SU-DHL-6 (cell line): ENCODE results near the gene ANK3.

Source experiments
- H2AFZ ChIP-seq: fragments of 200-600 bp; sonication (generic); 2 replicates; pipeline ENCODE4 v1.6.1; 2014; ENCODE audit warnings: low read depth, mild to moderate bottlenecking, moderate library complexity, mixed read lengths, antibody characterized with exemption, low read length; ENCODE audit not compliant: severe bottlenecking
- H3F3A ChIP-seq: fragments of 200-600 bp; shearing (Covaris generic); 2 replicates; pipeline ENCODE4 v1.6.0; 2016; ENCODE audit warnings: antibody characterized with exemption, mild to moderate bottlenecking; ENCODE audit not compliant: insufficient read depth
- H3K27ac ChIP-seq: fragments of 200-600 bp; sonication (generic); 2 replicates; pipeline ENCODE4 v1.5.1; 2016; ENCODE audit warnings: low read depth, mild to moderate bottlenecking, low read length, moderate library complexity, mixed read lengths
- H3K27me3 ChIP-seq: fragments of 200-600 bp; sonication (generic), shearing (Covaris generic); 2 replicates; pipeline ENCODE4 v1.6.0; 2014; ENCODE audit warnings: mild to moderate bottlenecking, low read length
- H3K36me3 ChIP-seq: fragments of 200-600 bp; sonication (generic); 2 replicates; pipeline ENCODE4 v1.6.1; 2014; ENCODE audit warnings: mild to moderate bottlenecking, low read length, mixed read lengths
- H3K4me2 ChIP-seq: fragments of 300-600, 200-600 bp; shearing (Covaris generic), sonication (generic); 2 replicates; pipeline ENCODE4 v1.6.0; 2014; ENCODE audit warnings: low read length, low read depth, mild to moderate bottlenecking; ENCODE audit not compliant: poor library complexity, severe bottlenecking
- H3K4me3 ChIP-seq: fragments of 200-600 bp; sonication (generic); 2 replicates; pipeline ENCODE4 v1.5.1; 2014; ENCODE audit warnings: antibody characterized with exemption, low read length, mild to moderate bottlenecking, mixed read lengths; ENCODE audit not compliant: insufficient read depth, poor library complexity, severe bottlenecking
- H3K79me2 ChIP-seq: fragments of 200-600 bp; sonication (generic); 2 replicates; pipeline ENCODE4 v1.6.1; 2014; ENCODE audit warnings: mild to moderate bottlenecking, low read length, moderate library complexity; ENCODE audit not compliant: insufficient read depth
- H3K9ac ChIP-seq: fragments of 200-600 bp; sonication (generic); 2 replicates; pipeline ENCODE4 v1.7.0; 2014; ENCODE audit warnings: mild to moderate bottlenecking, low read length
- H3K9me2 ChIP-seq: fragments of 200-600 bp; sonication (generic); replicated peaks from 2 replicates; pipeline ENCODE4 v1.6.1; 2014; ENCODE audit warnings: low read length; ENCODE audit not compliant: insufficient read depth
- H3K9me3 ChIP-seq: fragments of 200-600 bp; sonication (generic); 2 replicates; pipeline ENCODE4 v1.6.1; 2014; ENCODE audit warnings: low read length, mixed read lengths; ENCODE audit not compliant: insufficient read depth
- H4K20me1 ChIP-seq: fragments of 200-600 bp; sonication (generic); 2 replicates; pipeline ENCODE4 v1.6.1; 2014; ENCODE audit warnings: low read depth, mild to moderate bottlenecking, antibody characterized with exemption, low read length, moderate library complexity, mixed read lengths
- CTCF ChIP-seq: fragments of 200-600 bp; sonication (generic); IDR thresholded peaks from one replicate; pipeline ENCODE4 v1.5.1; 2017; ENCODE audit warnings: antibody characterized with exemption, mild to moderate bottlenecking, low read length, moderate library complexity; ENCODE audit not compliant: insufficient read depth, poor library complexity, severe bottlenecking
- EZH2phosphoT487 ChIP-seq: fragments of 200-600 bp; sonication (generic), shearing (Covaris generic); conservative IDR thresholded peaks from 2 replicates; pipeline ENCODE4 v1.6.1; 2018; ENCODE audit warnings: mild to moderate bottlenecking, antibody characterized with exemption, low read length, moderate library complexity, mixed read lengths

Gene ANK3

GRCh38 chr10:60236869-60237524 lies 152.7 kb downstream of the ANK3 start:
- Histone ChIP-seq H4K20me1 (no peaks in the 10 kb centered on the region), H3K27ac (peak overlapping the region; percentile 100), H3K9me3 (no peaks in the 10 kb centered on the region), H2AFZ (no peak overlapping the region), H3K79me2 (peaks cover 31% of the 10 kb centered on the region; the same call in 1 of the 2 replicates), H3K36me3 (peaks cover 3% of the 10 kb centered on the region; the same call in 1 of the 2 replicates), H3K27me3 (no peaks in the 10 kb centered on the region), H3K4me3 (peak overlapping the region; percentile 40), H3K9me2 (no peaks in the 10 kb centered on the region), H3K4me2 (peak overlapping the region; percentile 100), H3F3A (peaks cover 70% of the 10 kb centered on the region), H3K9ac (peak overlapping the region; percentile 93)
- TF ChIP-seq CTCF (no peak), EZH2phosphoT487 (no peak)

- Histone ChIP-seq H3K27ac (peak overlapping the region; percentile 100), H3K4me3 (no peak overlapping the region), H3K4me2 (peak overlapping the region; percentile 100), H3K36me3 (peaks cover 3% of the 10 kb centered on the region; the same call in 1 of the 2 replicates), H3K9ac (peak overlapping the region; percentile 58), H3K9me2 (no peaks in the 10 kb centered on the region), H4K20me1 (no peaks in the 10 kb centered on the region), H3F3A (peaks cover 79% of the 10 kb centered on the region), H3K79me2 (peaks cover 31% of the 10 kb centered on the region; the same call in 1 of the 2 replicates), H3K9me3 (no peaks in the 10 kb centered on the region), H3K27me3 (no peaks in the 10 kb centered on the region), H2AFZ (no peak overlapping the region)
- TF ChIP-seq CTCF (no peak), EZH2phosphoT487 (no peak)
Measured at GRCh38 chr10:60235001-60235400, 154.7 kb downstream of the ANK3 start.

- H3K4me2 ChIP-seq: peak overlapping the region; percentile 100
- H3K9me2 ChIP-seq: no peaks in the 10 kb centered on the region
- no peak overlapping the region for H3K4me3 ChIP-seq
- no peaks in the 10 kb centered on the region for H3K9me3 ChIP-seq
- no peaks in the 10 kb centered on the region for H3K27me3 ChIP-seq
- peaks cover 83% of the 10 kb centered on the region for H3F3A ChIP-seq
- H3K9ac ChIP-seq: peak overlapping the region; percentile 58
- peak overlapping the region; percentile 100 for H3K27ac ChIP-seq
- TF ChIP-seq CTCF (no peak), EZH2phosphoT487 (no peak)
- H4K20me1 ChIP-seq: no peaks in the 10 kb centered on the region
- peaks cover 1% of the 10 kb centered on the region; the same call in 1 of the 2 replicates for H3K36me3 ChIP-seq
- H2AFZ ChIP-seq: no peak overlapping the region
- H3K79me2 ChIP-seq: peaks cover 31% of the 10 kb centered on the region; the same call in 1 of the 2 replicates
Measured at GRCh38 chr10:60234551-60234950, 155.1 kb downstream of the ANK3 start.
